Chondrocyte (in vitro differentiated cells): ENCODE measurements around the gene NR6A1. TPM values are rescaled to one million over a fixed set of nuclear protein-coding genes. Genes with fewer than 3 reads are reported as not detected.

Experiments used
- DNase-seq: peaks from one replicate; pipeline ENCODE4 v3.0.0; 2021; ENCODE audit warnings: mixed read lengths, low spot score
- H3K27ac Mint-ChIP-seq: one replicate; pipeline ENCODE4 v1.8.0; 2021; ENCODE audit warnings: mild to moderate bottlenecking, moderate library complexity, mixed read lengths; ENCODE audit not compliant: unreplicated experiment
- H3K27me3 Mint-ChIP-seq: 2 replicates; pipeline ENCODE4 v1.8.0; 2021; ENCODE audit warnings: low read depth, mixed read lengths
- H3K36me3 Mint-ChIP-seq: 2 replicates; pipeline ENCODE4 v1.8.0; 2021; ENCODE audit warnings: low read depth, mixed read lengths
- H3K4me1 Mint-ChIP-seq: 2 replicates; pipeline ENCODE4 v1.8.0; 2021; ENCODE audit warnings: low read depth, mild to moderate bottlenecking, mixed read lengths
- H3K4me3 Mint-ChIP-seq: one replicate; pipeline ENCODE4 v1.8.0; 2021; ENCODE audit warnings: mild to moderate bottlenecking, moderate library complexity, mixed read lengths; ENCODE audit not compliant: unreplicated experiment
- H3K9me3 Mint-ChIP-seq: 2 replicates; pipeline ENCODE4 v1.8.0; 2021; ENCODE audit warnings: low read depth, mixed read lengths
- total RNA-seq: library from RNA; stranded (reverse); gene quantifications from 3 replicates; pipeline ENCODE4 v1.2.1, GENCODE V29; 2021
- TF ChIP-seq, protein P1 (sequence below): fragments of 200-600 bp; sonication (generic); IDR thresholded peaks from 2 replicates; pipeline ENCODE4 v1.5.0; 2021; ENCODE audit warnings: antibody characterized with exemption, mild to moderate bottlenecking, moderate library complexity

The NR6A1 gene
- total RNA-seq, 1 donor from 2014 or later = 0.77 TPM

GRCh38 chr9:124707666-124708065 is 63.4 kb downstream of the NR6A1 start:
- no peak for DNase-seq
- Mint-ChIP-seq H3K4me3 (no peak overlapping the region), H3K9me3 (peaks cover 3% of the 10 kb centered on the region), H3K27me3 (no peaks in the 10 kb centered on the region), H3K27ac (no peak overlapping the region), H3K36me3 (peaks cover 15% of the 10 kb centered on the region), H3K4me1 (peaks cover 42% of the 10 kb centered on the region)
- TF ChIP-seq, protein P1, sequence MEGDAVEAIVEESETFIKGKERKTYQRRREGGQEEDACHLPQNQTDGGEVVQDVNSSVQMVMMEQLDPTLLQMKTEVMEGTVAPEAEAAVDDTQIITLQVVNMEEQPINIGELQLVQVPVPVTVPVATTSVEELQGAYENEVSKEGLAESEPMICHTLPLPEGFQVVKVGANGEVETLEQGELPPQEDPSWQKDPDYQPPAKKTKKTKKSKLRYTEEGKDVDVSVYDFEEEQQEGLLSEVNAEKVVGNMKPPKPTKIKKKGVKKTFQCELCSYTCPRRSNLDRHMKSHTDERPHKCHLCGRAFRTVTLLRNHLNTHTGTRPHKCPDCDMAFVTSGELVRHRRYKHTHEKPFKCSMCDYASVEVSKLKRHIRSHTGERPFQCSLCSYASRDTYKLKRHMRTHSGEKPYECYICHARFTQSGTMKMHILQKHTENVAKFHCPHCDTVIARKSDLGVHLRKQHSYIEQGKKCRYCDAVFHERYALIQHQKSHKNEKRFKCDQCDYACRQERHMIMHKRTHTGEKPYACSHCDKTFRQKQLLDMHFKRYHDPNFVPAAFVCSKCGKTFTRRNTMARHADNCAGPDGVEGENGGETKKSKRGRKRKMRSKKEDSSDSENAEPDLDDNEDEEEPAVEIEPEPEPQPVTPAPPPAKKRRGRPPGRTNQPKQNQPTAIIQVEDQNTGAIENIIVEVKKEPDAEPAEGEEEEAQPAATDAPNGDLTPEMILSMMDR = no peak

DNA sequence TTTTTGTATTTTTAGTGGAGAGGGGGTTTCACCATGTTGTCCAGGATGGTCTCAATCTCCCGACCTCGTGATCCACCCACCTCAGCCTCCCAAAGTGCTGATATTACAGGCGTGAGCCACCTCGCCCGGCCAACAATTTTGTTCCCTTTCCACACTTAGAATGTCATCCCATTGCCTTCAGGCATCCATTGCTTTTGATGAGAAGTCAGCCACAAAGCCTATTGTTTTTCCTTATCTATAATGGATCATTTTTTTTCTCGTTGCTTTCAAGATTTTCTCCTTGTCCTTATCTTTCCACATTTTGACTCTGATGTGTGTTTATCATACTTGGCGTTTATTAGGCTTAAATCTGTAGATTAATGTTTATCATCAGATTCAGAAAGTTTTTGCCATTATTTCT is 64.4 kb downstream of the NR6A1 start:
- Mint-ChIP-seq H3K4me1 (peaks cover 37% of the 10 kb centered on the region), H3K4me3 (no peak overlapping the region), H3K9me3 (peaks cover 5% of the 10 kb centered on the region), H3K36me3 (peaks cover 18% of the 10 kb centered on the region), H3K27me3 (no peaks in the 10 kb centered on the region), H3K27ac (no peak overlapping the region)
- TF ChIP-seq, protein P1 = no peak
- no peak for DNase-seq

DNA sequence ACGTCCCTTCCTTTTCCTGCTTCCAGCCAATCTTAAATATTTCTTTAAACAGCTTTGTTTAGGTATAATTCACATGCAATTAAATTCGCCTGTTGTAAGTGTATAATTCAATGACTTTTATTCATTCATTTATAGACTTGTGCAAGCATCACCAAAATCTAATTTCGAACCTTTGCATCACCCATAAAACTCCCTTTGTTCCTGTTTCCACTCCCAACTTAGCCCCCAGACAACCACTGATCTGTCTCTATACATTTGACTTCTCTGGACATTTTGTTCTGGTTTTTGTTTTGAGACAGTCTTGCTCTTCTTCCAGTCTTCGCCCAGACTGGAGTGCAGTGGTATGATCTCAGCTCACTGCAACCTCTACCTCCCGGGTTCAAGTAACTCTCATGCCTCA is 71.5 kb downstream of the NR6A1 start:
- Mint-ChIP-seq H3K27me3 (no peaks in the 10 kb centered on the region), H3K27ac (peak overlapping the region; percentile 14), H3K9me3 (peaks cover 6% of the 10 kb centered on the region), H3K4me1 (peaks cover 51% of the 10 kb centered on the region), H3K4me3 (no peak overlapping the region), H3K36me3 (peaks cover 16% of the 10 kb centered on the region)
- DNase-seq = no peak
- TF ChIP-seq, protein P1 = no peak

DNA sequence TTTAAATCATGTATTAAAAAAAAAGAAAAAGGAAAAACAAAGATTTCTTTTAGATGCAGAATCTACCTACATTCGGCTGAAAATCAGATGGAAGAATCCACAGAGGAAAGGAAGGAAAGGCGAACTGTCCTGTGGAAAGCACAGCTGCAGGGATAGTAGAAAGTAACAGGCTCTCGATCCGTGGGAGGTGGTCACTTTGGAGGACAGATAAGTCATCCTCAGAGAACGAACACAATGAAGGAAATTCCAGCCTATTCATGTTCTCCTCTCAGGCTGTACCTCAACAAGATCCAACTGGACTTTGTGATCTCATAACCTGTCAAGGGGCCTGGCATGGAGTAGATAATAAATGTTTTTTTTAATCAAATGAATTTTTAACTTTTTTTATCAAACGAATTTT is 72.8 kb downstream of the NR6A1 start:
- DNase-seq = no peak
- peak overlapping the region; percentile 98 for H3K27ac Mint-ChIP-seq
- H3K4me1 Mint-ChIP-seq = peaks cover 60% of the 10 kb centered on the region
- no peak overlapping the region for H3K4me3 Mint-ChIP-seq
- H3K36me3 Mint-ChIP-seq = peaks cover 8% of the 10 kb centered on the region
- TF ChIP-seq, protein P1 = no peak
- H3K27me3 Mint-ChIP-seq = no peaks in the 10 kb centered on the region
- H3K9me3 Mint-ChIP-seq = peaks cover 6% of the 10 kb centered on the region

DNA sequence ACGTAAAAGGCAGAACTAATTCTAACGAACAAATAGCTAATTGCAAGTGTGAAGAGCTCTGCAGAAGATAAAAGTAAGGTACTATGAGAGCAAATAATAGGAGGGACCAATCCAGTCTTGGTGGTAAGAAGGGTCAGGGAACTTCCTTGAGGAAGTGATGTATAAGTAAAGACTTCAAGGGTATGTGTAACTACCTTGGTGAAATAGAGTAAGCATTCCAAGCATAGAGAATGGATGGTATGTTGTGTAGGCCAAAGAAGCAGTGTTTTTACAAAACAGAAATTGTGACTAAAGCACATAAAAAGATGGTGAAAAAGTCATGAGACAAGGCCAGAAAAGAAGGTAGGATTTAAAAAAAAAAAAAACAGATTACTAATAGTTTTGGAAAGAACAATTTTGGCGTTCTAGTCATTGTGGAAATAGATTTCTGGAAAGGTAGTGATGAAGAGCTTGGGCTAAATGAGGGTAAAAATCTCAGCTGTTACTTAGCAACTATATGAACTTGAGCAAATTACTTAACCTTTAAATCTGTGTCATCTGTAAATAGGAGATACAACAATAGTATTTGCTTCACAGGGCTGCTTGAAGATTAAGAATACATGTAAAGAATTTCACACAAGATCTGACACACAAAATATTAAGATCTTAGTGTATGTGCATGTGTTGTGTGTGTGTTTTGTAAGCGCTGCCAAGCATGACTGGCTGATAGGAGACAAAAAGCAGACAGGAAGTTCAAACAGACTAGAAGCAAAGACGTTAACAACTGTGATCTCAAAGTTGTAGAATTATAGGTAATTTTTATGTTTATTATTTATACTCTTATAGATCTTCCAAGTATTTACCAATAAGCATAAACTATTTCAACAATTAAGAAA is 73.5 kb downstream of the NR6A1 start:
- H3K27ac Mint-ChIP-seq = peak overlapping the region; percentile 98
- peaks cover 5% of the 10 kb centered on the region for H3K36me3 Mint-ChIP-seq
- H3K4me1 Mint-ChIP-seq = peaks cover 60% of the 10 kb centered on the region
- no peak for DNase-seq
- H3K27me3 Mint-ChIP-seq = no peaks in the 10 kb centered on the region
- H3K4me3 Mint-ChIP-seq = no peak overlapping the region
- TF ChIP-seq, protein P1 = no peak
- H3K9me3 Mint-ChIP-seq = peaks cover 5% of the 10 kb centered on the region
